ENCODE data around the gene OTOGL. TPM values are rescaled to one million over a fixed set of nuclear protein-coding genes. Genes with fewer than 3 reads are reported as not detected.
A peak's percentile ranks its signal among the peaks of the same experiment; 100 is the strongest.

OTOGL gene
- polyA plus RNA-seq, 1 of the 3 experiments (the other 2 are of a cell fraction): 0.61 TPM

- TF ChIP-seq USF1 (IDR thresholded peaks at IDR 0.05; ENCODE audit: borderline replicate concordance, low read depth) (no peak), GABPA (IDR thresholded peaks at IDR 0.05; ENCODE audit: low read depth) (no peak), USF2 (IDR thresholded peaks at IDR 0.05; ENCODE audit: borderline replicate concordance, low read depth, low read length) (no peak)
Measured at GRCh38 chr12:80262346-80262745, 163.0 kb downstream of the OTOGL start (continued).

- Histone ChIP-seq H3K79me2 (ENCODE audit: insufficient read depth) (no peaks in the 10 kb centered on the region), H3K4me3 (ENCODE audit: low read depth in 2 of 2, low read length in 1 of 2) (no peak overlapping the region), H3K4me2 (no peak overlapping the region), H3K4me1 (ENCODE audit: control insufficient read depth in 1 of 2, insufficient read depth in 2 of 2, low read depth in 1 of 2, low read length in 1 of 2) (no peaks in the 10 kb centered on the region), H3K36me3 (replicated peaks in 1 of 2; ENCODE audit: control insufficient read depth in 1 of 2, insufficient read depth in 2 of 2, low read length in 1 of 2) (no peaks in the 10 kb centered on the region), H3K27me3 (ENCODE audit: insufficient read depth) (peaks cover 5% of the 10 kb centered on the region; the same call in 1 of the 2 replicates), H3F3A (replicated peaks; ENCODE audit: insufficient read depth) (peaks cover 5% of the 10 kb centered on the region), H3K9me3 (no peaks in the 10 kb centered on the region), H4K20me1 (ENCODE audit: insufficient read depth) (no peaks in the 10 kb centered on the region), H3K9me2 (no peaks in the 10 kb centered on the region), H3K9ac (no peak overlapping the region), H2AFZ (ENCODE audit: low read depth) (no peak overlapping the region), H3K27ac (ENCODE audit: low read depth in 2 of 2, low read length in 1 of 2) (0 out of 4 replicates have a peak overlapping the region, but pooled peaks of 1 of the 2 experiments have one; percentile 7)
- POLR2A ChIA-PET: no interaction called here
- DNase-seq: no peak
- 32% methylated on average over 4 of the region's 4 CpGs for WGBS (ENCODE audit: low lambda C conversion rate)
- CTCF ChIA-PET: no interaction called here
- TF ChIP-seq CHD2 (IDR thresholded peaks at IDR 0.05; ENCODE audit: low read length, partially characterized antibody): no peak
- no peak for TF ChIP-seq TCF12 (IDR thresholded peaks at IDR 0.05)
- TF ChIP-seq PBX3 (IDR thresholded peaks at IDR 0.05): no peak
- no peak for TF ChIP-seq RCOR1 (IDR thresholded peaks at IDR 0.05; ENCODE audit: low read length)
- no peak for TF ChIP-seq GABPA (IDR thresholded peaks at IDR 0.05; ENCODE audit: low read depth)
- no peak for TF ChIP-seq IRF3 (IDR thresholded peaks at IDR 0.05; ENCODE audit: low read depth, low read length)
- no peak for TF ChIP-seq ELF1 (IDR thresholded peaks at IDR 0.05)
- no peak for TF ChIP-seq FOXM1 (IDR thresholded peaks at IDR 0.05; ENCODE audit: low read depth)
- no peak for TF ChIP-seq GATA2 (CRISPR knock-in tag; IDR thresholded peaks at IDR 0.05)
- TF ChIP-seq REST (IDR thresholded peaks at IDR 0.05; ENCODE audit: low read depth, low read length): no peak
- no peak for TF ChIP-seq MEF2A (IDR thresholded peaks at IDR 0.05; ENCODE audit: borderline replicate concordance, low read depth)
- TF ChIP-seq FOXJ3 (CRISPR knock-in tag; IDR thresholded peaks at IDR 0.05): no peak
- no peak for TF ChIP-seq EP300 (IDR thresholded peaks at IDR 0.05; ENCODE audit: borderline replicate concordance in 1 of 2, low read depth in 1 of 2, low read length in 1 of 2)
- no peak for TF ChIP-seq NRF1 (IDR thresholded peaks at IDR 0.05; ENCODE audit: low read depth, low read length)
- no peak for TF ChIP-seq POLR2AphosphoS5 (IDR thresholded peaks at IDR 0.05; ENCODE audit: low read depth, low read length)
Measured at GRCh38 chr12:80262771-80263170, 163.4 kb downstream of the OTOGL start.
